Measurements from ENCODE around the gene MAP3K9. TPM values are rescaled to one million over a fixed set of nuclear protein-coding genes. Genes with fewer than 3 reads are reported as not detected.

The MAP3K9 gene
- total RNA-seq, 1 donor, result 7.5 TPM

DNA sequence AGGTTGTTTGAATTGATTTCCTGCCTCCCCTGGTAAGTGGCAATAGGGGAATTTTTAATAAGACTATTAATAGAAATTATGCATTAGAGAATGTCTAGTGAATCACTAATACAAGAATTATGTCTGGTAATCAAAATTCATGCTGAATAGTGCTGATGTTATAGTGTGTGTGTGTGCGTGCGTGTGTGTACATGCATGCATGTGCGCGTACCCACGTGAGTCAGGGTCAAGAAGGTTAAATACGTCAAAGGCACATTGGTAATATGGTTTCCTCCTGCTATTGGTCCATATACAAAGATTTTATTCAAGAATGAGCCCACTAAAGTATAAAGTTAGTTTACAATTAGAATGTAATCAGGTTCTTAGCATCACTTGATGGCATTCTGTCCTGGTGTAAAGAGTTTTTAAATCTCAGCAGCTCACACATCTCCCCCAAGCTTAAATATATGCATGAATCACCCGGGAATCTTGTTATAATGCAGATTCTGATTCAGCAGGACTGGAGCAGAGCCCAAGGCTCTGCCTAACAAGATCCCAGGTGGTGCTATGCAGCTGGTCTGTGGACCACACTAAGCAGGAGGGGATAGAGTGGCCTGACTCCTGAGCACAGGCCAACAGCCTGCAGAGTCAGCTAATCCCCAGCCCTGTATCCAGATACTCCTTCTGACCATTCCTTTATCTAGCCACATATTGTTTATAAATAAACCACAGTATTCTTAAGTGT is 123.7 kb downstream of the MAP3K9 start:
- H3K9me3 ChIP-seq (ENCODE audit: low read depth, low read length), result no peaks in the 10 kb centered on the region

DNA sequence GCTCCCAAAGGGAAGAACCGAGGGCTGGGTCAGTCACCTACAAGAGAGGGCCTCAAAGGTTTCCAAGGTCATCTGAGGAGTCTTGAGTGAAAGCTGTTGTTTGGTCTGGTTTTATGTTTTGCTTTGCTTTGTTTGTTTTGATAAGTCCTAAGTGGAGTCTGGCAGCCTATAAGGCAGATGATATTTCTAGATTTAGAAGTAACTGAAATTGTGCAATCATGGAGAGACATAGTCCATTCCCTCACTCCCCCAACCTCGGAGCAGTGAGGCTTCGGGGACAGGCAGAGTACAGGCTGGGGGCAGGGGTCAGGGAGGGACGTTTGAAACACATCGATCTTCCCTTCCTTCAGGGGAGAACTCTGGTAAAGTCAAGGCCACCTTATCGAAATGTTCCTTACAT is 125.3 kb downstream of the MAP3K9 start:
- no peak overlapping the region for H3K4me3 ChIP-seq (ENCODE audit: low read length)
- no peaks in the 10 kb centered on the region for H3K4me1 ChIP-seq (ENCODE audit: insufficient read depth, low read length)
- H3K27me3 ChIP-seq (ENCODE audit: insufficient read depth, low read length), result no peaks in the 10 kb centered on the region
- H3K9me3 ChIP-seq (ENCODE audit: low read depth, low read length), result no peaks in the 10 kb centered on the region

More for the DNA sequence above, 123.7 kb downstream of the MAP3K9 start:
- no peak overlapping the region for H3K4me3 ChIP-seq (ENCODE audit: low read length)
- H3K27me3 ChIP-seq (ENCODE audit: insufficient read depth, low read length), result no peaks in the 10 kb centered on the region
- no peaks in the 10 kb centered on the region for H3K4me1 ChIP-seq (ENCODE audit: insufficient read depth, low read length)

DNA sequence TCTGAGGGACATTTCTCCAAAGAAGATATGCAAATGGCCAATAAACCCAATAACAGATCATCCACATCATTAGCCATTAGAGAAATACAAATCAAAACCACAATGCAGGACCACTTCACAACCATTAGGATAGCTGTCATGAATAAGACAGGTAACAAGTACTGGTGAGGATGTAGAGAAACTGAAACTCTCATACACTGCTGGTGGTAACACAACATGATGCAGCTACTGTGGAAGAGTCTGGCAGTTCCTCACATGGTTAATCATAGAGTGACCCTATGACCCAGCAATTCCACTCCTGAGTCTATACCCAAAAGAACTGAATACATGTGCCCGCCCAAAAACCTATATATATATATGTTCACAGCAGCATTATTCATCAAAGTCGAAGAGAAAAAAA is 128.6 kb downstream of the MAP3K9 start:
- Histone ChIP-seq H3K4me1 (ENCODE audit: insufficient read depth, low read length) (no peaks in the 10 kb centered on the region), H3K4me3 (ENCODE audit: low read length) (no peak overlapping the region), H3K27me3 (ENCODE audit: insufficient read depth, low read length) (no peaks in the 10 kb centered on the region), H3K9me3 (ENCODE audit: low read depth, low read length) (no peaks in the 10 kb centered on the region)

GRCh38 chr14:70677341-70677740 is 132.0 kb downstream of the MAP3K9 start:
- no peak overlapping the region for H3K4me3 ChIP-seq (ENCODE audit: low read length)
- H3K9me3 ChIP-seq (ENCODE audit: low read depth, low read length), result no peaks in the 10 kb centered on the region
- no peaks in the 10 kb centered on the region for H3K4me1 ChIP-seq (ENCODE audit: insufficient read depth, low read length)
- no peaks in the 10 kb centered on the region for H3K27me3 ChIP-seq (ENCODE audit: insufficient read depth, low read length)

Other genes with a start within 250 kb of the MAP3K9 start
- 96.3 TPM for gene MED6, start 208.9 kb downstream of the MAP3K9 start, total RNA-seq
- gene TTC9, start 167.6 kb downstream of the MAP3K9 start, total RNA-seq, result 6.6 TPM
- gene PCNX1, start 97.9 kb upstream of the MAP3K9 start, total RNA-seq, result 142 TPM